Endothelial cell of umbilical vein (primary cell): ENCODE measurements around the gene NRXN3. TPM values are rescaled to one million over a fixed set of nuclear protein-coding genes. Genes with fewer than 3 reads are reported as not detected.

Experiments
- BruUV-seq: library from RNA; stranded (reverse); fragments of 400-500 nt; replicated peaks from 2 replicates; lab custom pipeline; 2021; lab: Mats Ljungman, UMichigan
- CTCF ChIA-PET: fragments of 300-600, 350-600 bp; sonication (Branson Sonifier 250); formaldehyde crosslinking; loops from one replicate; lab custom pipeline; 2021; ENCODE audit warnings: antibody characterized with exemption, inconsistent platforms; lab: Charles Lee
- POLR2A ChIA-PET: fragments of 300-600, 350-600 bp; sonication (Branson Sonifier 250); formaldehyde crosslinking; loops from one replicate; lab custom pipeline; 2021; ENCODE audit warnings: antibody characterized with exemption, inconsistent platforms; lab: Charles Lee
- DNase-seq: peaks from one replicate; pipeline ENCODE4 v3.0.0-alpha.2; 2011; ENCODE audit warnings: low read depth, low spot score
- FAIRE-seq: peaks from 2 replicates; lab custom pipeline; 2011; peaks lifted over from hg19 to GRCh38; lab: Jason Lieb, UNC
- H2AFZ ChIP-seq: 2 replicates; pipeline ENCODE4 v1.6.0; 2012; ENCODE audit warnings: low read depth, low read length, control low read depth, inconsistent platforms
- H3K27ac ChIP-seq: 2 replicates; pipeline ENCODE4 v1.5.1; 2011; ENCODE audit warnings: low read depth, mild to moderate bottlenecking, control low read depth, low read length, moderate library complexity; ENCODE audit not compliant: insufficient read depth
- H3K27me3 ChIP-seq, 2 experiments: 2 replicates each; pipeline versions ENCODE4 v1.6.0 to v1.6.1; 2011; ENCODE audit warnings: low read length in 2 of 2, mixed read lengths in 1 of 2; ENCODE audit not compliant: control insufficient read depth in 2 of 2, insufficient read depth in 2 of 2
- H3K36me3 ChIP-seq, 2 experiments: 2 replicates in 1 of 2; 3 replicates in 1 of 2; pipeline ENCODE4 v1.5.1; 2011; ENCODE audit warnings: low read length in 2 of 2, mild to moderate bottlenecking in 1 of 2, moderate library complexity in 1 of 2; ENCODE audit not compliant: control insufficient read depth in 2 of 2, insufficient read depth in 2 of 2; ENCODE audit errors: extremely low read depth in 1 of 2
- H3K4me1 ChIP-seq: 3 replicates; pipeline ENCODE4 v1.5.1; 2011; ENCODE audit warnings: mild to moderate bottlenecking, low read length; ENCODE audit not compliant: control insufficient read depth, insufficient read depth; ENCODE audit errors: extremely low read depth
- H3K4me2 ChIP-seq: 2 replicates; pipeline ENCODE4 v1.6.1; 2011; ENCODE audit warnings: low read length, control low read depth, mixed read lengths; ENCODE audit not compliant: insufficient read depth
- H3K4me3 ChIP-seq, 3 experiments: fragments of 200-600 bp in 1 of 3; sonication (generic), shearing (Covaris generic) in 1 of 3; replicated peaks in 1 of 3; 2 replicates each; pipeline ENCODE4 v1.5.1; 2011 to 2016; ENCODE audit warnings: control low read depth in 3 of 3, low read length in 3 of 3, mild to moderate bottlenecking in 2 of 3, inconsistent platforms in 1 of 3, low read depth in 1 of 3, moderate library complexity in 1 of 3; ENCODE audit not compliant: insufficient read depth in 1 of 3
- H3K79me2 ChIP-seq: 2 replicates; pipeline ENCODE4 v1.6.0; 2012; ENCODE audit warnings: low read length, inconsistent platforms; ENCODE audit not compliant: control insufficient read depth, insufficient read depth
- H3K9ac ChIP-seq: replicated peaks from 2 replicates; pipeline ENCODE3; 2011; ENCODE audit warnings: low read length, control low read depth; ENCODE audit not compliant: insufficient read depth; ENCODE audit errors: extremely low read depth
- H3K9me1 ChIP-seq: replicated peaks from 3 replicates; pipeline ENCODE4 v1.6.0; 2011; ENCODE audit warnings: mild to moderate bottlenecking, low read length; ENCODE audit not compliant: control insufficient read depth, insufficient read depth; ENCODE audit errors: extremely low read depth
- H3K9me3 ChIP-seq: replicated peaks from 2 replicates; pipeline ENCODE4 v1.5.1; 2012; ENCODE audit warnings: low read length, inconsistent platforms; ENCODE audit not compliant: control insufficient read depth, insufficient read depth
- H4K20me1 ChIP-seq: replicated peaks from 2 replicates; pipeline ENCODE3; 2011; ENCODE audit warnings: mild to moderate bottlenecking, low read length; ENCODE audit not compliant: control insufficient read depth, insufficient read depth; ENCODE audit errors: extremely low read depth
- CTCF ChIP-seq, 2 donors: IDR thresholded peaks; 1 replicate in 1 of 2; 2 replicates in 1 of 2; pipeline ENCODE4 v1.5.1; 2011; ENCODE audit warnings: low read length in 2 of 2, mild to moderate bottlenecking in 2 of 2, moderate library complexity in 2 of 2, control low read depth in 1 of 2, inconsistent platforms in 1 of 2, low read depth in 1 of 2; ENCODE audit not compliant: insufficient read depth in 1 of 2; ENCODE audit errors: extremely low read depth in 1 of 2
- EZH2 ChIP-seq: IDR thresholded peaks from 2 replicates; pipeline ENCODE4 v1.6.1; 2012; ENCODE audit warnings: borderline replicate concordance, low read depth, mild to moderate bottlenecking, moderate library complexity, low read length, inconsistent platforms; ENCODE audit not compliant: severe bottlenecking
- FOS ChIP-seq: IDR thresholded peaks from 2 replicates; pipeline ENCODE4 v1.6.1; 2011; ENCODE audit warnings: mild to moderate bottlenecking, low read length, moderate library complexity, borderline replicate concordance; ENCODE audit not compliant: insufficient read depth
- GATA2 ChIP-seq: IDR thresholded peaks from 2 replicates; pipeline ENCODE4 v1.7.0; 2011; ENCODE audit warnings: low read depth, mild to moderate bottlenecking, moderate library complexity, mixed read lengths, low read length; ENCODE audit not compliant: insufficient read length, insufficient read depth
- JUN ChIP-seq: IDR thresholded peaks from 2 replicates; pipeline ENCODE4 v1.6.1; 2011; ENCODE audit warnings: borderline replicate concordance, low read depth; ENCODE audit not compliant: insufficient read length, insufficient read depth
- MAX ChIP-seq: IDR thresholded peaks from 2 replicates; pipeline ENCODE4 v1.6.1; 2011; ENCODE audit not compliant: insufficient read depth, insufficient read length
- MYC ChIP-seq: IDR thresholded peaks from one replicate; pipeline ENCODE4 v1.6.1; 2011; ENCODE audit warnings: mild to moderate bottlenecking, low read depth, low read length
- POLR2A ChIP-seq: IDR thresholded peaks from 2 replicates; pipeline ENCODE4 v1.6.1; 2012; ENCODE audit warnings: low read depth, mild to moderate bottlenecking, control low read depth, low read length
- POLR2AphosphoS5 ChIP-seq: IDR thresholded peaks from 2 replicates; pipeline ENCODE4 v1.6.1; 2012; ENCODE audit warnings: low read depth, mild to moderate bottlenecking, control low read depth, low read length, moderate library complexity; ENCODE audit not compliant: insufficient read depth
- dilution Hi-C: fragments of 300-500 bp; cut with MboI; formaldehyde crosslinking; loops from one replicate; pipeline ENCODE4 v1.15.0; 2019; ENCODE audit warnings: low sequenced_read_pairs; ENCODE audit not compliant: extremely low pct_ligation_motif_present
- intact Hi-C: fragments of 100-400 bp; cut with micrococcal nuclease; formaldehyde crosslinking; loops from one replicate; pipeline ENCODE4 v1.10.0; 2022
- polyA plus RNA-seq, 4 experiments: library from polyadenylated mRNA; depleted of rRNA in 3 of 4; stranded (reverse) in 3 of 4; unstranded in 1 of 4; fragments of >200 nt; gene quantifications; 2 replicates each; pipeline versions ENCODE4 v1.2.1 to v1.2.3, GENCODE V29; 2011 to 2012; ENCODE audit warnings: missing spikeins in 1 of 4
- total RNA-seq: library from RNA; stranded (reverse); gene quantifications from 2 replicates; pipeline ENCODE4 v1.2.3, GENCODE V29; 2021

NRXN3 gene
- total and polyA plus RNA-seq, 2 donors (not counting 3 experiments of a cell fraction or from before 2014, with no cell fraction given) = 0.72 to 4.2 TPM

- no peak overlapping the region for H2AFZ ChIP-seq
- dilution Hi-C loops = no loop called here
Measured at GRCh38 chr14:79475887-79476532, 1305.8 kb downstream of the NRXN3 start.

GRCh38 chr14:79476552-79476951, 1306.4 kb downstream of the NRXN3 start:
- POLR2A ChIA-PET = no interaction called here
- no peak overlapping the region for H3K9ac ChIP-seq
- H2AFZ ChIP-seq = no peak overlapping the region
- DNase-seq (no peak), FAIRE-seq (no peak)
- H3K27ac ChIP-seq = no peak overlapping the region
- no peaks in the 10 kb centered on the region for H4K20me1 ChIP-seq
- no TSS peak for BruUV-seq
- CTCF ChIA-PET = interaction anchor here (2.5 kb wide), 1 partner anchor 11 kb away, joined by 8 read pairs; no protein-coding TSS in a partner anchor
- intact Hi-C loops = no loop called here
- TF ChIP-seq POLR2A (no peak), POLR2AphosphoS5 (no peak), GATA2 (no peak), FOS (no peak), JUN (no peak), MYC (no peak), CTCF (IDR thresholded peaks at IDR 0.05; ENCODE audit: extremely low read depth in 1 of 2, insufficient read depth in 1 of 2, low read depth in 1 of 2, low read length in 2 of 2) (no peak), MAX (no peak), EZH2 (no peak)
- H3K4me3 ChIP-seq = no peak overlapping the region
- H3K9me1 ChIP-seq = no peaks in the 10 kb centered on the region
- no peaks in the 10 kb centered on the region for H3K27me3 ChIP-seq
- H3K9me3 ChIP-seq = no peaks in the 10 kb centered on the region
- H3K4me2 ChIP-seq = no peak overlapping the region
- no peaks in the 10 kb centered on the region for H3K36me3 ChIP-seq
- dilution Hi-C loops = no loop called here
- H3K4me1 ChIP-seq = no peaks in the 10 kb centered on the region
- H3K79me2 ChIP-seq = no peaks in the 10 kb centered on the region

More at GRCh38 chr14:79475887-79476532, 1305.8 kb downstream of the NRXN3 start:
- FAIRE-seq (no peak), DNase-seq (no peak)
- no peaks in the 10 kb centered on the region for H3K27me3 ChIP-seq
- no peak overlapping the region for H3K4me3 ChIP-seq
- H3K4me1 ChIP-seq = no peaks in the 10 kb centered on the region
- BruUV-seq = no TSS peak
- H3K36me3 ChIP-seq = no peaks in the 10 kb centered on the region
- no peaks in the 10 kb centered on the region for H3K9me1 ChIP-seq
- POLR2A ChIA-PET = no interaction called here
- H3K27ac ChIP-seq = no peak overlapping the region
- no peaks in the 10 kb centered on the region for H3K79me2 ChIP-seq
- intact Hi-C loops = no loop called here
- no peak overlapping the region for H3K4me2 ChIP-seq
- H4K20me1 ChIP-seq = no peaks in the 10 kb centered on the region
- CTCF ChIA-PET = interaction anchor here (2.5 kb wide), 1 partner anchor 12 kb away, joined by 8 read pairs; no protein-coding TSS in a partner anchor
- H3K9me3 ChIP-seq = no peaks in the 10 kb centered on the region
- H3K9ac ChIP-seq = no peak overlapping the region
- peak; percentile 18 for TF ChIP-seq GATA2
- TF ChIP-seq JUN = no peak
- no peak for TF ChIP-seq EZH2
- TF ChIP-seq POLR2AphosphoS5 = no peak
